T-cell (primary cell): ENCODE results near the gene ACACB. TPM values are rescaled to one million over a fixed set of nuclear protein-coding genes. Genes with fewer than 3 reads are reported as not detected.

Experiments used
- ATAC-seq, 4 experiments: fragments of 200-7000 bp in 3 of 4; fragments of 150-1000 bp in 1 of 4; cut with Tn5 transposase; replicated peaks in 1 of 4; 1 replicate in 3 of 4; 2 replicates in 1 of 4; pipeline ENCODE4 v1.10.0; 2021; ENCODE audit warnings: moderate library complexity in 3 of 4, mild to moderate bottlenecking in 2 of 4, moderate number of reproducible peaks in 1 of 4
- CTCF ChIA-PET, 2 donors: fragments of 300-600 bp; sonication (Branson Sonifier 250); formaldehyde crosslinking; loops; one replicate each; lab custom pipeline; 2022; ENCODE audit warnings: antibody characterized with exemption in 2 of 2; lab: Charles Lee
- POLR2A ChIA-PET, 2 donors: fragments of 300-600 bp; sonication (Branson Sonifier 250); formaldehyde crosslinking; loops; one replicate each; lab custom pipeline; 2022; ENCODE audit warnings: antibody characterized with exemption in 2 of 2; lab: Charles Lee
- DNase-seq, 35 experiments: peaks; one replicate each; pipeline versions ENCODE4 v3.0.0 to v3.0.0-alpha.2; 2013 to 2023
- H3K27ac ChIP-seq: one replicate; pipeline ENCODE4 v1.5.1; 2013; ENCODE audit warnings: low read length
- H3K27me3 ChIP-seq, 2 experiments: replicated peaks in 1 of 2; 1 replicate in 1 of 2; 2 replicates in 1 of 2; pipeline versions ENCODE4 v1.6.1 to v1.7.0; 2013; ENCODE audit warnings: low read length in 1 of 2, mixed read lengths in 1 of 2; ENCODE audit not compliant: control insufficient read depth in 2 of 2, insufficient read depth in 2 of 2; ENCODE audit errors: extremely low read depth in 1 of 2
- H3K36me3 ChIP-seq, 2 donors: 1 replicate in 1 of 2; 2 replicates in 1 of 2; pipeline versions ENCODE4 v1.6.1 to v1.7.0; 2013; ENCODE audit warnings: low read length in 1 of 2; ENCODE audit not compliant: control insufficient read depth in 2 of 2, insufficient read depth in 1 of 2; ENCODE audit errors: extremely low read depth in 1 of 2
- H3K4me1 ChIP-seq, 2 experiments: 1 replicate in 1 of 2; 2 replicates in 1 of 2; pipeline versions ENCODE4 v1.6.1 to v1.7.0; 2013; ENCODE audit warnings: low read length in 2 of 2, mixed read lengths in 1 of 2; ENCODE audit not compliant: insufficient read depth in 2 of 2, control insufficient read depth in 1 of 2; ENCODE audit errors: extremely low read depth in 1 of 2
- H3K4me3 ChIP-seq, 2 donors: 1 replicate in 1 of 2; 2 replicates in 1 of 2; pipeline versions ENCODE4 v1.5.1 to v1.7.0; 2013; ENCODE audit warnings: mild to moderate bottlenecking in 2 of 2, low read length in 1 of 2, moderate library complexity in 1 of 2; ENCODE audit not compliant: control insufficient read depth in 1 of 2; ENCODE audit errors: extremely low read depth in 1 of 2
- H3K9me3 ChIP-seq: 2 replicates; pipeline ENCODE4 v1.7.0; 2013
- H3K27ac Mint-ChIP-seq, 2 donors: one replicate each; pipeline ENCODE4 v1.8.0; 2020 to 2021; ENCODE audit warnings: mild to moderate bottlenecking in 2 of 2, mixed read lengths in 2 of 2
- H3K27me3 Mint-ChIP-seq, 2 donors: one replicate each; pipeline ENCODE4 v1.8.0; 2021 to 2022; ENCODE audit warnings: mixed read lengths in 2 of 2
- H3K36me3 Mint-ChIP-seq: one replicate; pipeline ENCODE4 v1.8.0; 2021; ENCODE audit warnings: mixed read lengths
- H3K4me1 Mint-ChIP-seq, 3 donors: one replicate each; pipeline ENCODE4 v1.8.0; 2020 to 2022; ENCODE audit warnings: mixed read lengths in 3 of 3, mild to moderate bottlenecking in 1 of 3
- H3K4me3 Mint-ChIP-seq, 3 donors: one replicate each; pipeline ENCODE4 v1.8.0; 2020 to 2022; ENCODE audit warnings: mild to moderate bottlenecking in 3 of 3, mixed read lengths in 3 of 3, moderate library complexity in 3 of 3
- H3K9me3 Mint-ChIP-seq, 3 donors: one replicate each; pipeline ENCODE4 v1.8.0; 2020 to 2022; ENCODE audit warnings: mixed read lengths in 3 of 3
- WGBS: methylation state at CpG from one replicate; pipeline ENCODE4 v1.1.5; 2013; ENCODE audit warnings: missing lambda C conversion rate; ENCODE audit not compliant: insufficient coverage; 5-methylcytosine and 5-hydroxymethylcytosine counted together
- total RNA-seq, 35 experiments: library from RNA in 6 of 35; stranded (reverse) in 6 of 35; fragments of 120-200 nt in 1 of 35; gene quantifications; one replicate each; pipeline versions ENCODE4 v1.2.1 to v1.2.4 and lab custom pipeline; 2013 to 2026

Gene ACACB
- total RNA-seq (10 to 100 TPM; 24.8 to 34.1 (median 32.1) TPM), total RNA-seq (lab: John Stamatoyannopoulos, UW) (3.3 to 86.7 (median 36.7) reads per million in 29 experiments)
- 19.8 TPM for total RNA-seq (2013)

DNA sequence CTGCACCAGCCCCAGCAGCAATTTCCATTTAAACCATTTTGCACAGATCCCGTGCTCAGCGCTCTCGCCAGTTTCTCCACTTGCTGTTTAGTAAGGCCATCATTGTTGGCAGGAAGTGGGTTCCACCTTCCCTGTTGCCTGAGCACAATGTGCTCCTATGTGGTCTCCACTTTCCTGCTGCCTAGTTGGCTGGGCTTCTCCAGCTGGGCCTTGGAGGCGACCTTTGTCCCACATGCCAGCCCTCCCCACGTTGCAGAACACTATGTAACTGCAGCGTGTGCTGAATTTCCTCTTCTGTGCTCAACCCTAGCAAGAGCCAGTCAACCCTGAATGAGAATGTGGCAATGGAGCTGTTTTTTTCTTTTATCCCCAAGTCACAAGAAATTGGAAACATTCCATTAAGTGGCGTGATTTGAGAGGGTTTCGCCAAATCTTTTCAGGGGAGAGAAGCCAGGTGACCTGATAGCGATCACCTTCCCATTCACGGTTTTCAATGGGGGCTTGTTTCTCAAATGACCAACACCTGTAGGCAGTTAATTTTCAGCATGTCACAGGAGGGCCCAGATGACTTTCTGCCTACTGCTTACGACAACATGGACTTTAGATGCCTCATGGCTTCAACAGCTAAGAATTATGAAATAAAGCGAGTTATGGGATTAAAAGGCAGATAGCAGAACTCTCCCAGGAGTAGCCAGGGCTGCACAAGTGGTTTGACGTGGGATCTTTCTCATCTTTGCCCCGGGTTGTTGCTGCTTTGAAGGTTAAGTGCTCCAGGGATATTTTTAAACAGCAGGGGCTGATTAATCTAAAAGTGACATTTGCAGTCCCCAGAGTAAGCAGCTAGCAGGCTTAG lies at the start of gene ACACB:
Gene ACACB, plus strand, starts transcription at position 830 of the 853 bp plus-strand sequence. CDS start 22,819 bp downstream, outside the sequence.
- CTCF ChIA-PET: interaction anchor here (0.6 to 0.9 kb wide), 4 partner anchors 11 to 220 kb away, joined by 3 to 9 read pairs (median 5); no protein-coding TSS in a partner anchor
- no peaks in the 10 kb centered on the region for H3K27me3 Mint-ChIP-seq
- Histone ChIP-seq H3K36me3 (no peaks in the 10 kb centered on the region), H3K4me3 (no peak within 1 kb of the TSS), H3K27ac (no peak within 1 kb of the TSS), H3K27me3 (no peaks in the 10 kb centered on the region), H3K4me1 (peaks cover 0 to 12% of the 10 kb centered on the region in 2 experiments), H3K9me3 (no peaks in the 10 kb centered on the region)
- peak within 1 kb of the TSS in 1 of 3 donors; percentile 5 for H3K4me3 Mint-ChIP-seq
- ATAC-seq: no peak
- H3K9me3 Mint-ChIP-seq: no peaks in the 10 kb centered on the region
- POLR2A ChIA-PET: no interaction called here
- no peak for DNase-seq
- peaks cover 8% of the 10 kb centered on the region for H3K36me3 Mint-ChIP-seq
- H3K27ac Mint-ChIP-seq: no peak within 1 kb of the TSS
- 83% methylated on average over 7 of the region's 14 CpGs for WGBS
- H3K4me1 Mint-ChIP-seq: peaks cover 14 to 33% (median 31%) of the 10 kb centered on the region in 3 donors

DNA sequence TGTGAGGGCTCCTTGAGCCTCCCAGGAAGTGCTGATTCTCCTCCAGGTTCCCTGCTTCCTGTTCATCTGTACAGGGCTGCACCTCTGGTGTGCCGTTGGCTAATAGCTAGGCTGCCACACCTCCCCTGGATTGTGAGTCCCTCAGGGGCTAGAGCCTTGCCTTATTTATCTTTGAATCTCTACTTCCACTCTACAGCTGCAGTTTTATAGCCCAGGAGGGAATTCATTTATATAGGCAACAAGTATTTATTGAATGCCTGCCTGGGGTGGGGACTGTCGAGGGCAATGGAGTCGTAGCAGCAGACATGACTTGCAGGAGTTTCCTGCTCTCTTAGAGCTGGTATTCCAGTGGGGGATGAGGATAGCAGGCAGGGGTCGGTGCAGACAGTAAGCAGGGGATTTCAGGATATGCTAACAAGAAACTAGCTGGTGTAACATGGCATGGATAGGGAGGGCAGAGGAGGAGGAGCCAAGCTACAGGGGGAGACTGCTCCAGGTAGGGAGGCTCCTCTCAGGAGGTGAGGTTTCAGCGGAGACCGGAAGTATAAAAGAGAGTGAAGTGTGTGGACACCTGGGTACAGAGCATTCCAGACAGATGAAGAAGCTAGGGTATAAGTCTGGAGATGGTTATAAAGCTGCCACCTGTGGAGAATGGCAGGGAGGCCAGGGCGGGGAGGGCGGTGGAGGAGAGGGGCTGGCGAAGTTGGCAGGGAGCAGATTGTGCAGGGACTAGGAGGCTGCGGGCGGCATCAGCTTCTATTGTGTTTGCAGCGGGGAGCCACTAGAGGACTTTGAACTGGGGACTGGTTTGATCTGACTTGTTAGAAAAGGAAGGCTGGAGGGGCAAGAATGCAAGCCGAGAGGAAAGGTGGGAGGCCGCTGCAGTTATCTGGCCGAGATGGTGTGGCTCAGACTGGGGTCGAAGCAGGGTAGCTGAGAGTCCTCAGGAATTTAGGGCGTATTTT lies 46.8 kb upstream of the ACACB start:
- H3K4me3 Mint-ChIP-seq: no peak overlapping the region
- H3K27me3 ChIP-seq: no peaks in the 10 kb centered on the region
- H3K27me3 Mint-ChIP-seq: no peaks in the 10 kb centered on the region
- no peak overlapping the region for H3K4me3 ChIP-seq
- H3K27ac Mint-ChIP-seq: peak overlapping the region in 1 of 2 donors; percentile 22
- POLR2A ChIA-PET: no interaction called here
- no peaks in the 10 kb centered on the region for H3K4me1 ChIP-seq
- no peaks in the 10 kb centered on the region for H3K9me3 ChIP-seq
- H3K4me1 Mint-ChIP-seq: no peaks in the 10 kb centered on the region
- 95% methylated on average over 14 of the region's 17 CpGs for WGBS
- no peaks in the 10 kb centered on the region for H3K9me3 Mint-ChIP-seq
- peaks cover 14 to 41% of the 10 kb centered on the region in 2 donors for H3K36me3 ChIP-seq
- CTCF ChIA-PET: no interaction called here
- peaks cover 56% of the 10 kb centered on the region for H3K36me3 Mint-ChIP-seq
- DNase-seq (no peak), ATAC-seq (no peak)
- H3K27ac ChIP-seq: no peak overlapping the region

DNA sequence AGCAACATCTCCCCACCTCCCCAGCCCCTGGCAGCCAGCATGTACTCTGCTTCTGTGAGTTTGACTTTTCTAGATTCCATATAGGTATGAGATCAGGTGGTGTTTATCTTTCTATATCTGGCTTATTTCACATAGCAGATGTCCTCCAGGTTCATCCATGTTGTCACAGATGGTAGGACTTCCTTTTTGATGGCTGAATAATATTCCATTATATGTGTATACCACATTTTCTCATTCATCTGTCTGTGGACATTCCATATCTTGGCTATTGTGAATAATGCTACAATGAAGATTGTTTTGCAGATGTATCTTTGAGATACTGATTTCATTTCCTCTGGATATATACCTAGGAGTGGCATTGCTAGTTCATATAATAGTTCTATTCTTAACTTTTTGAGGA lies 41.5 kb upstream of the ACACB start:
- H3K4me3 ChIP-seq: no peak overlapping the region
- H3K4me1 ChIP-seq: no peaks in the 10 kb centered on the region
- Mint-ChIP-seq H3K9me3 (peaks cover 5 to 10% (median 6%) of the 10 kb centered on the region in 3 donors), H3K36me3 (peaks cover 69% of the 10 kb centered on the region), H3K27ac (no peak overlapping the region), H3K4me3 (no peak overlapping the region), H3K27me3 (no peaks in the 10 kb centered on the region), H3K4me1 (no peaks in the 10 kb centered on the region)
- ATAC-seq (no peak), DNase-seq (no peak)
- no peaks in the 10 kb centered on the region for H3K27me3 ChIP-seq
- H3K27ac ChIP-seq: no peak overlapping the region
- H3K9me3 ChIP-seq: no peaks in the 10 kb centered on the region
- H3K36me3 ChIP-seq: peaks cover 4 to 25% of the 10 kb centered on the region in 2 donors
- CTCF ChIA-PET: no interaction called here
- POLR2A ChIA-PET: no interaction called here

DNA sequence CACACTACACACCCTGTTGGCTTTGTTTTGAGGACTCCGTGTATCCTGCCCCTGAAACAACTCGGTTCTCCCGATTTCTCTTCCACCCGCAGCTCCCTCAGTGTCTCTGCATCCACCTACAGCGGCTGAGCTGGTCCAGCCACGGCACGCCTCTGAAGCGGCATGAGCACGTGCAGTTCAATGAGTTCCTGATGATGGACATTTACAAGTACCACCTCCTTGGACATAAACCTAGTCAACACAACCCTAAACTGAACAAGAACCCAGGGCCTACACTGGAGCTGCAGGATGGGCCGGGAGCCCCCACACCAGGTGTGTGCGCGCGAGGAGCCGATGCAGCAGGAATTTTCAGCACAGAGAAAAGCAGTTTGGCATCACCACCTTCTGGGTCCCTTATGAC lies 33.6 kb upstream of the ACACB start:
- DNase-seq: no peak
- Mint-ChIP-seq H3K4me1 (no peaks in the 10 kb centered on the region), H3K9me3 (peaks cover 5 to 13% (median 6%) of the 10 kb centered on the region in 3 donors), H3K27me3 (no peaks in the 10 kb centered on the region), H3K27ac (no peak overlapping the region), H3K36me3 (peaks cover 70% of the 10 kb centered on the region), H3K4me3 (no peak overlapping the region)
- ChIA-PET CTCF (interaction anchor here in 1 of 2 donors (0.6 kb wide), 1 partner anchor 45 kb away, joined by 4 read pairs; no protein-coding TSS in a partner anchor), POLR2A (no interaction called here)
- H3K27ac ChIP-seq: no peak overlapping the region
- H3K4me1 ChIP-seq: no peaks in the 10 kb centered on the region
- no peak for ATAC-seq
- H3K27me3 ChIP-seq: no peaks in the 10 kb centered on the region
- WGBS: 95% methylated on average over 12 of the region's 14 CpGs
- H3K4me3 ChIP-seq: no peak overlapping the region
- H3K36me3 ChIP-seq: peaks cover 10 to 63% of the 10 kb centered on the region in 2 donors
- no peaks in the 10 kb centered on the region for H3K9me3 ChIP-seq

DNA sequence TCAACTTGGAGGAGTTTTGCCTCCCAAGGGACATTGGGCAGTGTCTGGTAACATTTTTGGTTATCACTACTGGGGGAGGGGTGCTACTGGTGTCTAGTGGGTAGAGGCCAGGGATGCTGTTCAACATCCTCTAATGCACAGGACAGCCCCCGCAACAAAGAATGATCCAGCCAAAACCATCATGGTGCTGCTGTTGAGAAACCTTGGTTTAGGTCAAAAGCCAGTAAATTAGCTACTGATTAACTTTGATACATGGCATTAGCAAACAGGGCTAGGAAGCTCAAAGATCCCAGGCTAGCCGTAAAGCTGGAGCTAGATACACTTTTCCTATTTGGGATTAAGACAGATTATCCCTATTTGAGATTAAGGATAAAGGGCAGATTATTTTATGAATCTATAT lies 32.0 kb upstream of the ACACB start:
- Mint-ChIP-seq H3K4me1 (no peaks in the 10 kb centered on the region), H3K4me3 (no peak overlapping the region), H3K36me3 (peaks cover 68% of the 10 kb centered on the region), H3K27ac (no peak overlapping the region), H3K9me3 (peaks cover 0 to 6% (median 2%) of the 10 kb centered on the region in 3 donors), H3K27me3 (no peaks in the 10 kb centered on the region)
- 100% methylated on average over 1 of the region's 2 CpGs for WGBS
- H3K27ac ChIP-seq: no peak overlapping the region
- H3K36me3 ChIP-seq: peaks cover 10 to 76% of the 10 kb centered on the region in 2 donors
- no peaks in the 10 kb centered on the region for H3K27me3 ChIP-seq
- ATAC-seq (no peak), DNase-seq (no peak)
- ChIA-PET CTCF (interaction anchor here (0.5 to 1.1 kb wide), 3 partner anchors 30 to 66 kb away, joined by 3 to 9 read pairs (median 5); partner anchors contain the start of gene ACACB (in 1 of the 2)), POLR2A (no interaction called here)
- H3K4me3 ChIP-seq: no peak overlapping the region
- no peaks in the 10 kb centered on the region for H3K9me3 ChIP-seq
- no peaks in the 10 kb centered on the region for H3K4me1 ChIP-seq

DNA sequence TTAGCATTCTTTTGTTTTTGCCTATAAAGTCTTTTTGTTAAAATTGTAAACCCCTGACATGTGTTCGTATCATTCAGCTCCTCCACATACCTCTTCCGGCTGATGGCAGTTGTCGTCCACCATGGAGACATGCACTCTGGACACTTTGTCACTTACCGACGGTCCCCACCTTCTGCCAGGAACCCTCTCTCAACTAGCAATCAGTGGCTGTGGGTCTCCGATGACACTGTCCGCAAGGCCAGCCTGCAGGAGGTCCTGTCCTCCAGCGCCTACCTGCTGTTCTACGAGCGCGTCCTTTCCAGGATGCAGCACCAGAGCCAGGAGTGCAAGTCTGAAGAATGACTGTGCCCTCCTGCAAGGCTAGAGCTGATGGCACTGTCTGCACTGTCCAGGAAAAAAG lies 30.8 kb upstream of the ACACB start:
- Mint-ChIP-seq H3K27ac (no peak overlapping the region), H3K36me3 (peaks cover 56% of the 10 kb centered on the region), H3K4me1 (peaks cover 0 to 2% (median under 1%) of the 10 kb centered on the region in 3 donors), H3K9me3 (no peaks in the 10 kb centered on the region), H3K4me3 (no peak overlapping the region), H3K27me3 (no peaks in the 10 kb centered on the region)
- ChIA-PET CTCF (interaction anchor here in 1 of 2 donors (0.6 kb wide), 1 partner anchor 528 kb away, joined by 3 read pairs; no protein-coding TSS in a partner anchor), POLR2A (no interaction called here)
- 98% methylated on average over 11 of the region's 11 CpGs for WGBS
- no peaks in the 10 kb centered on the region for H3K9me3 ChIP-seq
- H3K27me3 ChIP-seq: no peaks in the 10 kb centered on the region
- peaks cover 0 to under 1% of the 10 kb centered on the region in 2 experiments for H3K4me1 ChIP-seq
- H3K4me3 ChIP-seq: no peak overlapping the region
- H3K27ac ChIP-seq: no peak overlapping the region
- ATAC-seq: no peak
- DNase-seq: no peak
- peaks cover 13 to 81% of the 10 kb centered on the region in 2 donors for H3K36me3 ChIP-seq
